ELR (cell line): ENCODE results near the gene POLR2L.
A peak's percentile ranks its signal among the peaks of the same experiment; 100 is the strongest.

Experiments used
- DNase-seq: peaks from one replicate; pipeline ENCODE4 v3.0.0-alpha.2; 2015; ENCODE audit warnings: low read depth

POLR2L gene

DNA sequence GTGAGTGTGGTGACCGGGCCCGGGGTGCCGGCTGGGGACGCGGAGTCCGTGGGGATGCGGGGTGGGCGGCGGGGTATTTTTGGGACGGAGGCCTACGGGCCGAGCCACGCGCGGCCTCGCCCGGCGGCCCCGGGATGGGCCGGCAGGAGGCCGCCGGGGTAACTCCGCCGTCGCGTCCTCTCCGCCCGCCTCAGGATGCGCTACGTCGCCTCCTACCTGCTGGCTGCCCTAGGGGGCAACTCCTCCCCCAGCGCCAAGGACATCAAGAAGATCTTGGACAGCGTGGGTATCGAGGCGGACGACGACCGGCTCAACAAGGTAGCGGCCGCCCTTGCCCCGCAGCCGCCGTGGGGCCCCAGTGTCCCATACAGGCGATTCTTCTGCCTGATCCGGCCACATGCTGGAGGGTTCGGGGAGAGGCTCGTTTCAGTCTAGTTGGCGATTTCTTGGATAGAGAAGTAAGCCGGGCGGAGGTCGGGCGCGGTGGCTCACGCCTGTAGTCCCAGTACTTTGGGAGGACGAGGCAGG is 32.2 kb downstream of the POLR2L start:
- no peak for DNase-seq

DNA sequence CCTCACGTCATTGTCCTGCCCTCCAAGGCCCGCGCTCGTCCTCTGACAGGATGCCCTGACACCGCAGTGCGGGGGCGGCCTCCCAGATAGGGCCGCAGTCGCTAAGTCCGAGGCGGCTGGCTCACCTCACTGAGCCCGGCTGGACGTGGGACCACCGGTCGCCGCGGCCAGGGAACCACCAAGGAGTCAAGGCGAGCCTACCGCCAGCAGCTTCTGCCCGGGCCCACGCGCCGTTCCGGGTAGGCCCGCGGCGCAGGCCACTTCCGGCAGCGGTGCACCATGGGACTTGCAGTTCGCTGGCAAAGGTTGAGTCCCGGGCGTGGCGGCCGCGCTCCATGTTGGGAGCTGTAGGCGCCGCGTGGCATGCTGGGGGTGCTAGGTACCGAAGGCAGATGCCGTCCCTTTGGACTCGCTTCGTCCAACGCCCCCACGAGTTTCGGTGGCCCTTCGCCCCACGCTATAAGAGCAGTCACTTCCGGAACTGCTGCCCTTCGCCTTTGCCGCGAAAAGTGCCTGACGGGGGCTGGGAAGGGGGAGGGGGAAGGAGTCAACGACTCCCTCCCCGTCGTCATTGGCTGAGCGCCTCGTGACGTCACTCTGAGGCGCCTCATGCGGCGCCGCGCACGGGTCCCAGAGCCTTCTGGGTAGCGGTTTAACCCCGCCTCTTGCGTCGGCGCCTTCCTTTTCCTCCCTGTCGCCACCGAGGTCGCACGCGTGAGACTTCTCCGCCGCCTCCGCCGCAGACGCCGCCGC is 32.9 kb downstream of the POLR2L start, which contains the start of gene RPLP2:
Gene RPLP2, plus strand, starts transcription at position 681 of the 753 bp plus-strand sequence. CDS start 268 bp downstream, outside the sequence.
- peak; percentile 97 for DNase-seq

DNA sequence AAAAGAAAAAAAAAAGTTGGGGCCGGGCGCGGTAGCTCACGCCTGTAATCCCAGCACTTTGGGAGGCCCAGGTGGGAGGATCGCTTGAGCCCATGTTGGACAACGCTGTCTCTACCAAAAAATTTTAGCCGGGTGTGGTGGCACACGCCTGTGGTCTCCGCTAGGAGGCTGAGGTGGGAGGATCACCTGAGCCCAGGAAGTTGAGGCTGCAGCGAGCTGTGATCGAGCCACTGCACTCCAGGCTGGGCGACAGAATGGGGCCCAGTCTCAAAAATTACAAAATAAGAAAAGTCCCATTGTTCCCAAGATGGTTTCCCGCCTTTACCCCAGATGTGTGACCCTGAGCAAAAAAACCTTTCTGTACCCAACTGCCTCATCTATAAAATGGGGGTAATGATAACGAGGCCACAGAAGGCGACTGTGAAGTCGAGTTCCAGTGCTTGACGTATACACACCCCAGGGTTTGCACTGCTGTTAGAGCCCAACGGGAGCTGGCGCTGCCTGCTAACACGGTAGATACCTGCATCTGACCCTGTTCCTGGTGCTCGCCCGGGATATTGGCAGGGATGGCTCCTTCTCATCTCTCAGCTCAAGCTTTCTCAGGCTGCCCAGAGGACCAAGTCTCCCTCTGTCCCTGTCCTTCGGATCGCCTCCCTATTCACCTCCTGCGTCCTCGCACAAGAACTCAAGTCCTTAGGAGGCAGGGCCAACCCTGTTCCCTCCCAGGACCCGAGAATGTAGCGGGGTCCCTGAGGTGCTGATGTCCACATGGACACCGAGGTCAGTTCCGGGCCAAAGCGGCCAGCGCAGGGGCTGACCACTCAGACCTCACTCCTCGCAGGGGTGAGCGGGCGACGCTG is 33.7 kb downstream of the POLR2L start:
- no peak for DNase-seq

DNA sequence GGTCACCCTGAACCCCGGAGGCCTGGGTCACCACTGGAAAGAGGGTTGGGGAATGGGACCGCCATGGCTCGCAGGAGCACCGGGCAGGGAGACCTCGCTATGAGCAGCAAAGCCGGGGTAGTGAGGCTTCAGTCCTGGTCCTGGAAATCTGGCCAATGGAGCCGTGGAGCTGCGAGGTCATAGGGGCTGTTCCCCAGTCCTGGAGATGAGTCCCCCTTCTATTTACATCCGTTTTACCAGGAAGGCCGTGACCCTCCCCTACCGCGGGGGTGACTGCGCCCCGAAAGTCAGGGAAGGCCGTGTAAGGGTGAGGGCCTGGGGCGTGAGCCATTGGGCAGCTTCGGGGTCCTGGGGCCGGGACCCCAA is 37.7 kb downstream of the POLR2L start:
- no peak for DNase-seq

DNA sequence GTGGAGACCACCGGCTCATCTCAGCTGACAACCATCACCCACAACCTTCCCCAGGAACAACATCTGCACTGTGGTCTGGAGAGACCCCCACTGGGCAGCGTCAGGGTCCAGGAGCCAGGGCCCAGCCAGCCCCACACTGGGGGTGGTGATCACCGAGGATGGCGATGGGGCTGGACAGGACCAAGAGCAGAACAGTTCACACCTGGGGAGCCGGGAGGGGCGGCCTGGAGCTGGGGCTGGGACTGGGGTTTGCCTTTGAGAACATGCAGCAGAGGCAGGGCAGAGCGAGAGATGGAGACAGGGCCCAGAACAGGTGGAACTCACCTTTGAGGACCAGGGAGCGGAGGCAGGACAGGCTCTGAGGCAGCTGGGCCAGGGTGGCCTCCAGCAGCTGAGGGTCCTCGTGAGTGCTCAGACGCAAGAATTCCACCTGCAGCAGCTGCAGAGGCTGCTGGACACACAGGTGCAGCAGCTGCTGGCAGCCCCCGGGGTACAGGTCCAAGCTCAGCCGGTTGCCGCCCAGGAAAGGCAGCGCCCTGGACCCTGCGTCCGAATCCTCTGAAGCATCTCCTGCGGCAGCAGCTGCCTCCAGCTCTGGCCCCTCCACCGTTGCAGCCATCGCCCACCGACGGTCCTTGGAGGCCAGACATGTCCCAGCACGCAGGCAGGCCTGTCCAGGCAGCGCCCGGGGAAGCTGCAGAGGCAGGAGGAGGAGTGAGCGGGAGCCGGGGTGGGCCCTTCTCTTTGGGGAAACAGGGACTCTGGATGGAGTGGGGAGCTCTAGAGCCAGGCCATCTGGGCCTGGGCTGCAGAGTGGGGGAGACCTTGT is 38.3 kb downstream of the POLR2L start:
- DNase-seq = no peak

DNA sequence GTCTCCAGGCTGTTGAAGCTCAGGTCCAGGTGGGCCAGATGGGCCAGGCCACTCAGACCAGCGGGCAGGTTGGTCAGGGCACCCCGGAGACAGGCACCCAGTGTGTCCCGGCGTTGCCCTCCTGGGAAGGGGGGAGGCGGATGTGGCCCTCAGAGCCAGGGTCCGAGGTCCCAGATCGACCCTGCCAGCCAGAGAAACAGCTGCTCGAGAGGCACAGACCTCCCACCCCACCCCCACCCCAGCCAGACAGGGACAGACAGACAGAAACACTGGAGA is 38.9 kb downstream of the POLR2L start:
- no peak for DNase-seq

DNA sequence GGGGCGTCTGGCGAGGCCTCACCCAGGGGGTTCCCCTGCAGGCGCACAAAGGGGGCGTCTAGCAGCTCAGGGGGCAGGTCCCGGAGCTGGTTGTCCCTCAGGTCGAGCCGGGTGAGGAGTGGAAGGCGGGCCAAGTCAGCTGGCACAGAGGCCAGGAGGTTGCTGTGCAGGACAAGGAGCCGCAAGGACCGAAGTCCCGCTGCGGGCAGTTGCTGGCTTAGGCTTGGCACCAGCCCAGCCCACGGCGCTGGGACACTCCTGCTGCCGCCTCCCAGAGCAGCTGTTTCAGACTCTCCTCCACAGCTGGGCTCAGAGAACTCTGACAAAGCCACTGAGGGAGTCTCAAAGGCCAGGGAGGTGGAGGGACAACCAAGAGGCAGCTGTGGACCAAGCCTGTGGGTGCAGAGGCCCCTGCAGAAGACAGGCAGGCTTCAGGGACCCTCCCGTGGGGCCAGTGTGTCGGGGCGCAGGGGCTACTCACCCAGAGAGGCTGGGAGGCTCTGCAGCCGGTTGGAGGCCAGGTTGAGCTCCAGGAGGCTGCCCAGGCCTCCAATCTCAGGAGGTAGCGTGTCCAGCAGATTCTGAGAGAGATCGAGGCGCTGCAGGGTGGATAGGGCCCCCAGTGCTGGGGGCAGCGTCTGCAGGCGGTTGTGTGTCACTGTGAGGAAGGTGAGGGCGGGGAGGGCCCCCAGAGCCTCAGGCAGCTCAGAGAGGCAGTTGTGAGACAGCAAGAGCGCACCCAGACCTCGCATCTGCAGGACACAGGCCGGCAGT is 39.4 kb downstream of the POLR2L start:
- no peak for DNase-seq

DNA sequence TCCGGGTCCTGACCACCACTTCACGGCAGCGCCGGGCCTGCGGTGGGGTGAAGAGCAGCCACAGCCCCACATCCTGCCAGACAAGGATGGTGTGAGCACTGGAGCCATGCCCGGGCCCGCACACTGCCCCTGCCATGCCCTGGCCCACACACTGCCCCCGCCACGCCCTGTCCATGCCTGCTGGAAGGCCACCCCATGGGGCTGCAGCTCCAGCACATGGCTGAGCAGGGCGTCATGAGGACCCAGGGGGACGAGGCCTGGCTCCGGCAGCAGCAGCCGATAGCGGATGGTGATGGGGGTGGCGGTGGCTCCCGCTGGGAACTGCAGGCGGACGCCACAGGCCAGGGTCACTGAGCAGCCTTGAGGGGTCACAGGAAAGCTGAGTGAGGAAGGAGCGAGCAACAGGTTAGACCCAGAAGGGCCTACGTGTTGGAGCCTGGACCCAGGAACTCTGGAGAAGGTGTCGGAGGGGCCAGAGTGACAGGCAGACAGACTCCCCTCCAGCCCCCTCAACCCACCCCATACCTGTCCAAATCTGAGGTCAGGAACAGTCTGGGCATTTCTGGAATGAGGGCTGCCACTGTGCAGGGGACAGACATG is 40.2 kb downstream of the POLR2L start:
- DNase-seq = no peak

DNA sequence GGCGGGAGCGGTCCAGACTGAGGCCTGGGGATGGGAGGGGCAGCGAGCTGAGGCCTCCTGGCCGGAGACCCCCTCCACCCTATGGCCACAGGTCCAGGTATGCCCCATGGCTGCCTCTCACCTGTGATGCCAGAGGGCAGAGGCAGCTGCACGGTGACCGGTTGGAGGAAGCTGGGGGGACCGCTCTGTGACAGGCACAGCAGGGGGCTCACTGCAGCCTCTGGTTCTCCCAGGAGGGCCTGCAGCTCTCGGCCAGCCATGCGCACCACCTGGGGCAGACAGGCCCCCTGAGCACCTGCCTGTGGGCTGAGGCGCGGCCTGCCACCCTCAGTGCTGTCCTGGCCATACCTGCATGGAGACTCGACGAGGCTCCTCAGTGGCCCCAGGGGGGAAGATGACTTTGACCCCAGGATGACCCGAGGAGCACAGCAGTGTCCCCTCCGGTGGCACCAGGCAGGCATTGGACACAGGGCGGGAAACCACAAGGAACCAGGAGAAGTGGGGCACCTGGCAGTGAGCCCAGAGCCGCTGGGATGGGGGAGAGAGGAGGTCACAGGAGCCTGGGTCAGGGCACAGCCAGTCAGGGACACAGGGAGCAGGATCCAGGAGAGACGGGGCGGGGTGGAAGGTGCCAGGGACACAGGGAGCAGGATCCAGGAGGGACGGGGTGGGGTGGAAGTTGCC is 41.1 kb downstream of the POLR2L start:
- DNase-seq = no peak

DNA sequence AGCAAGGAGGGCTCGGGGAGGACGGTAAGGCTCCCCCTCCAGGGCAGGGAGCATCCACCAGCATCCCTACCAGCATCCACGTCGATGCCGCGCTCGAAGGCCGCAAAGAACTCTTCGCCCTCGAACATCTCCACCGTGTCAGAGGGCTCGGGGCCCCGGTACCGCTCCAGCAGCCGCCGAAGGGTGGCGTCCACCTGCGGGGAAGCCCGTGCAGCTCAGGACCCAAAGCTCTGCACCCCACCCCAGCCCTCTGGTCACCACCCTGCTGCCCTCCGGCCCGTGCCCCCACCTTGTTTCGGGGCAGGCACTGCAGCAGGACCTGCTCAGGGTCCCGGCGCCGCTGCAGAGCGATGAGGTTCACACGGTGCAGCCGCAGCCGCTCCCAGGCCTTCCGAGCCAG is 41.9 kb downstream of the POLR2L start:
- no peak for DNase-seq

DNA sequence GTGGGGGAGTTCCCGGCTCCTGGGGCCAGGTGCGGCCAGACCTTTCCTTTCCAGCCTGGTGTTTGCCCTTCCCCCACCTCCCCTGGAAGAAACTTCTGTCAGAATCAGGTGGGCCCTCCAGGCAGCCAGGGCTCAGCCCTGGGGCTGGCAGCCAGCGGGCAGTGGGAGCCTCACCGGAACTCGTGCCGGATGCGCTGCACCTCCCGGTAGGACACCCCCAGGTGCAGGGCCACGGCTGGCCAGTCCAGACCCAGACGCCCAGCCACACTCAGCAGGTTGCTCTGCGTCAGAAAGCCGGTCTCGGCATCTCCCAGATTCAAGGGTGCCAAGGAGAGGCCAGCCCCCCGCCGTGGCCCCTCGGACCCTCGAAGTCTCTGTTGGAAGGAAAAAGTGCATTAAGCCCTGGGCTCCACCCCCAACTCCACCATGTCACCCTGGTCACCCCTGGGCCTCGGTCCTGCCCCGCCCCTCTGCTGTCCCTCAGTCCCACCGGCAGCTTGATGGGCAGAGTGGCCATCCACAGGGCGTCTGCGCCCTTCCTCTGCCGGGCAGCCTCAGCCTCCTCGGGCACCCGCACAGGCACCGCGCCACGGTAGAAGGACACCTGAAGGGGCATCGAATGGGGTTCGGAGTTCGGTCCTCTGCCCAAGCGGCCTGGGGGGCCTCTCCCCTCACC is 42.5 kb downstream of the POLR2L start:
- no peak for DNase-seq

DNA sequence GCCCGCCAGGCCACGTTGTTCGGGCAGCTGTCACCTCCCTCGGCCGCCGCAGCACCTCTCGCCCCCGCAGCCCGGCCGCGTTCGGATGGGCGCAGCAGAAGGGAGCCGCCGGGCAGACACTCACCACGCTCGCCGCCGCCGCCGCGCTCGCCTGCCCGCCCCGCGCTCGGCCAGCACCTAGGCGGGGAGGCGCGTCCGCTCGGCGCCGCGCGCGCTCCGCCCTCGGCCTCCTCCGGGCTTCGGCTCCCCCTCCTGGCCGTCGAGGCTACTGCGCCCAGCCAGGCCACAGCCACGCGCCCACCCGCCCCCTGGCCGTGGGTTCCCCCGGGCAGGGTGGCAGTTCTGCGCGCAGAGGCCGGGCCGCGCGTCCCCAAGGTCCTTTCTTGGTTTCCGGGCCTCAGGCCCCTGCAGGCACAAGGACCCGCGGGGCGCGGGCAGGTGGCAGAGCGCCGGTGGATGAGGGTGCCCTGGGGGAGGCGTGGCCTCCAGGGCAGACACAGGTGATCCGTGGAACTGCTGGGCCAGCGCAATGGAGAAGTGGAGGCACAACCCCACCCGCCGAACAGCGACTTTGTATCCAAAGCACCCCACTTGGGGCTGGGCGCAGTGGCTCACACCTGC is 44.1 kb downstream of the POLR2L start, which contains the start of gene SLC25A22:
Gene SLC25A22, minus strand, starts transcription at position 189 of the 621 bp plus-strand sequence. CDS start 3,275 bp downstream, outside the sequence.
- peak; percentile 86 for DNase-seq

DNA sequence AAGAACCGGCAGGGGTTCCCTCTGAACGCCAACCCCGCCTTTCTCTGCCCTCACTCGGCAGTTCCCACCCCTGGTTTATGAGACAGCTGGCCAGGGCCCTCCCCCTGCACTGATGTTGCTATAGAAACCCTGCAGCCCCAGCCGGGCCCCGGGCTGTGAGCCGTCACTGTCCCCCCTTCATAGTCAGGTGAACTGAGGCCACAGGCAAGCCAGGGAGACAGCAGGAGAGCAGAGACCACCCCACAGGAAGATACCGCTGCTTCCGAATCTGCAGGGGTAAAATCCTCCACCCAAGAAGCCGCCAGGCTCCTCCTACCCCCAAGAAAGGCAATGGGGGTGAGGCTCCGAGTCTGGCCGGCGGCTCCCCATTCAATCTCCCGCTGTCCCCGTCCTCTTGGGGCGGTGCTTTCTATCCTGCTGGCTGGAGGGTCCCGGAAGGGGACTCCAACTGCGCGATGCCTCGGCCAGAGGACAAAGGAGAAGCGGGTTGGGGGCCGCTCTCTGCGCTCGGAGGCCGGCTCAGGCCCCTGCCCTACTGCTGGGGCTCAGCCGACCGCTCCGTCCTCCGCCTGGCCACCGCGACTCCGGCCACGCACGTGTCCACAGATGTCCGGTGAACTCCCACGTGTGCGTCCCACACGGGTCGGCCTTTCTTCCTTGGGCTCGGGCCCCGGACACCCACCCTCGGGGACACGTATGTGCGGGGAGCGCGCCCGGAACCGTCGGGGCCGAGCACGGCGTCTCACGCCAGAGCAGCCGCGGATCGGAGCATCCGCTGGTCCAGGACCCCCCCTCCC is 44.8 kb downstream of the POLR2L start:
- peak; percentile 86 for DNase-seq

DNA sequence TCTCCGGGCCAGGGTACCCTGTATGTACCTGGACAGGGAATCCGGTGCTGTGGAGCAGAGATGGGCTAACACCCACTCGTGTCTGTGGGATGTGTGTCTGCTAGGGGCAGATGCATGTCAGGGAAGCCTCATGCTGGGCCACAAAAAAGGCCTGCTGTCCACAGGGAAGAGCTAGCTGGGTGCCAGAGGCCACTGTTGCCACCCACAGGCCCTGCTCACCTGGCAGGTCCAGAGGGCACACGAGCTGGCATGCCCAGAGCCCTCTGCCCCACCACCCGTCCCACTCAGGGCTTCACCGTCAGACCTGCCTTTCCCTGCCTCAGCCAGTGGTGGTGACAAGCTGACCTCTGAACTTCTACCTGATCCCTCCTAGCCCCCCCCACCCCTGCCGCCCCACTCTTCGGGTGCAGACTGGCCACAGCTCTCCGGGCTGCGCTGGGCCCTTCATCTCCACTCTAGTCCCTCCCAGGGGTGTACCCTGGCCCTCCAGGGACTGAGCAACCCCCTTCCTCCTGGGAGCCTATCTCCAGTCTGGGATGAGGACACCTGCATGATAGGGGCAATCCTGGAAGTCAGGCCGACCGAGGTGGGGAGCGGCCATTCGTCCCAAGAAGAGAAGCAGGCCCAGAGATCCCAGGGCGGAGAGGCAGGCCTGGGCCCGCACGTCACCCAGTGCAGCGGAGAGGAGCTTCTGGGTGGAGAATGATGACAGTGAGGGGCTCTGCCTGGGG is 45.6 kb downstream of the POLR2L start:
- no peak for DNase-seq

DNA sequence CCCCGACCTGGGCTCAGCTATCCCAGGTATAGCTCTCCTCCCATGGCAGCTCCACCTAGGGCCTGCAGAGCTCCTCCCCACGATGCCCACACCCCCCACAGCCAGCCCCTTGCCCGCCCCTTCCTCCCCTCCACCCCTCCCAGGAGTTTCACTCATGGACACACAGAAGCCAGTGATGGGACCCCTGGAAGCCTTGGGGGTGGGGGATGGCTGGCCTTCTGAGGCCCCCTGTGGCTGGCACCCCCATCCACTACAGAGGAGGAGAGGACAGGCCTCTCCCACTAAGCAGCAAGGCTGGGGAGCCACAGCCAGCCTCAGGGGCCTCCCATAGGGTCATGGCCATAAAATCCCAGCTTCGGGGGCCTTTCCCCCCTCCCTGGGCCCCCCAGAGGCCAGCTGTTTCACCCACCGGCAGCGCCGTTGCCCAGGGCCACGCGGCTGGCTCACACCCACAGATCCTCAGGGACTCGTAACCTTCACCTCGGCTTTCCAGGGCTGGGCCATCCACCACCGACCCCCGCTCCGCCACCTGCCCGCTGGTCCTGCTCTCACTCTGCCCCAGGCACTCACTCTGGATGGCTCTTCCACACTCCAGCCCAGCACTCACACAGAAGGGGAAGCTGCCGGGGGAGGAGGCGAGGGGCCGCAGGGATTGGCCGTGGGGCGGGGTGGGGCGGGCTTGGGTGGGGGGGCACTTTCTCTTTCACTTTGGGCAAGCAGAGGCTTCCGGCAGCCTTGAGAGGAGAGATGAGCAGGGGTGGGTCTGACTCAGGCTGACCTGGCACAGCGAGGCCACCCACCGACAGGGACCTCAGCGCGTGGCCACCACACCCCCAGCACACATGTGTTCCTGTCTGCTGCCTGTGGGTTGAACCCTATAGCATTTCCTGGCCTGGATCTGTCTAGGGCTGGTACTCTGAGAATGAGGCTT is 46.4 kb downstream of the POLR2L start:
- peak; percentile 95 for DNase-seq

DNA sequence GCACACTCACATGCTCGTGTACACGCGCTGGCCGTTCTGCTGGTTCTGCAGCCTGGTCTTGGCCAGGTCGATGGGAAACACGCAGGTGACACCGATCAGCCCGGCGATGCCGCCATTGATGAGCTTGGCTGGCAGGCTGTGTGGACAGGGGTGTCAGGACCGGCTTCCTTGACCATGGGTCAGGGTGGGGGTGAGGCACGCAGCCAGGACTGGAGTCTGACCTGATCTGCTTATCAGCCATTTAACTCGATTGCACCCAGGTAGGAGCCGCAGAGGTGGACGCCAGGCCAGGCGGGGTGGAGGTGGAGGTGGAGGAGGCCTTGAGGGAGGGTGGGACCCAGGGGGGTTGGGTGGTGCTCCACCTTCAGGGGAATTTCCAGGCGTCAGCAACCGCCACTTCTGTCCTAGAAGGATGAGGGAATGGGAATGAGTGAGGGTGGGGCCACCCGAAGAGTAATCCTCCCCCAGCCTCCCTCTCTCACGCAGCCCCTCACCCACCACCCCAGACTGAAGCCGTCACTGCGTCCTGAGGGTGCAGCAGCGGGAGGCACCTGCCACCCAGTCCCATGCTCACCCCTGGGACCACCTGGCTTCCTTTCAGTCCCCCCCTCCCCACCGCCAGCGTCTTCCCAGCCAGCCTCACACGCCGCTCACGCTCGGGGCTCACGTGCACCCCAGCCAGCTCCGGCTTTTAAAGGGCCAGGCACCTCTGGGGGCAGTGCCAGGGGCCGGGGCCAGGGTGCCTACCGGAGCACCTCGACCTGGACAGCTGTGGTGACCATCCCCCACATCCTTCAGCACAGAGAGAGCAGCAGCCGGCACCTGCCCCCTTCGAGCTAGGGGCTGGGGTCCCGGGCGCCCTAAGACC is 47.3 kb downstream of the POLR2L start:
- DNase-seq = peak; percentile 43
